HEK293T (cell line): Measurements from ENCODE around the gene RNF31.

Experiments
- CTCF ChIA-PET: fragments of 350-600 bp; formaldehyde crosslinking; extraction: SDS; loops from one replicate; lab custom pipeline; 2021; ENCODE audit warnings: antibody characterized with exemption, inconsistent platforms; lab: Yijun Ruan, JAX
- POLR2A ChIA-PET: fragments of 350-600 bp; formaldehyde crosslinking; extraction: SDS; loops from one replicate; lab custom pipeline; 2020; ENCODE audit warnings: antibody characterized with exemption, inconsistent platforms; lab: Yijun Ruan, JAX
- DNase-seq: peaks from one replicate; pipeline ENCODE4 v3.0.0; 2012; ENCODE audit warnings: mixed read lengths; ENCODE audit errors: extremely low spot score
- ARNT ChIP-seq: fragments of 450-650 bp; IDR thresholded peaks from 2 replicates; pipeline ENCODE4 v1.6.1; 2017; ENCODE audit warnings: mild to moderate bottlenecking
- BHLHE40 ChIP-seq: fragments of 450-650 bp; IDR thresholded peaks from 2 replicates; pipeline ENCODE4 v1.6.1; 2016; ENCODE audit warnings: mild to moderate bottlenecking, moderate library complexity, borderline replicate concordance
- CTBP1 ChIP-seq: fragments of 450-650 bp; IDR thresholded peaks from 2 replicates; pipeline ENCODE4 v1.6.1; 2016; ENCODE audit warnings: borderline replicate concordance
- ELF4 ChIP-seq: fragments of 450-650 bp; IDR thresholded peaks from 2 replicates; pipeline ENCODE4 v1.6.1; 2017; ENCODE audit warnings: antibody characterized with exemption
- FOXA1 ChIP-seq: fragments of 450-650 bp; IDR thresholded peaks from 2 replicates; pipeline ENCODE4 v1.6.1; 2016; ENCODE audit warnings: mild to moderate bottlenecking
- FOXK2 ChIP-seq: fragments of 450-650 bp; IDR thresholded peaks from 2 replicates; pipeline ENCODE4 v1.6.1; 2016; ENCODE audit warnings: mild to moderate bottlenecking
- FOXM1 ChIP-seq: fragments of 450-650 bp; IDR thresholded peaks from 2 replicates; pipeline ENCODE4 v1.6.1; 2017; ENCODE audit warnings: mild to moderate bottlenecking, borderline replicate concordance
- HDGF ChIP-seq: fragments of 450-650 bp; IDR thresholded peaks from 2 replicates; pipeline ENCODE4 v1.6.1; 2017; ENCODE audit warnings: antibody characterized with exemption, borderline replicate concordance
- L3MBTL2 ChIP-seq: fragments of 450-650 bp; conservative IDR thresholded peaks from 2 replicates; pipeline ENCODE4 v1.6.1; 2016; ENCODE audit warnings: mild to moderate bottlenecking
- LEF1 ChIP-seq: fragments of 450-650 bp; IDR thresholded peaks from 2 replicates; pipeline ENCODE4 v1.6.1; 2017; ENCODE audit warnings: mild to moderate bottlenecking, borderline replicate concordance
- NFRKB ChIP-seq: fragments of 450-650 bp; IDR thresholded peaks from 2 replicates; pipeline ENCODE4 v1.6.1; 2016; ENCODE audit warnings: mild to moderate bottlenecking, moderate library complexity
- PKNOX1 ChIP-seq: fragments of 450-650 bp; IDR thresholded peaks from 2 replicates; pipeline ENCODE4 v1.6.1; 2016
- SP1 ChIP-seq: fragments of 450-650 bp; IDR thresholded peaks from 2 replicates; pipeline ENCODE4 v1.6.1; 2017
- SUZ12 ChIP-seq: fragments of 450-650 bp; IDR thresholded peaks from 2 replicates; pipeline ENCODE4 v1.6.1; 2016; ENCODE audit warnings: mild to moderate bottlenecking
- TARDBP ChIP-seq: fragments of 450-650 bp; IDR thresholded peaks from 2 replicates; pipeline ENCODE4 v1.6.1; 2016
- ZNF384 ChIP-seq: fragments of 450-650 bp; IDR thresholded peaks from 2 replicates; pipeline ENCODE4 v1.6.1; 2016

Gene RNF31

GRCh38 chr14:24141097-24141880, 6.0 kb upstream of the RNF31 start, which contains the start of gene EMC9:
EMC9 (minus strand) TSS chr14:24141591; CDS start chr14:24141304, 287 bp downstream.
- CTCF ChIA-PET = interaction anchor here (0.6 to 1.2 kb wide), 5 partner anchors 8 to 79 kb away, joined by 4 to 11 read pairs (median 5); partner anchors contain the start of gene IRF9
- peak; percentile 91 for DNase-seq
- TF ChIP-seq CTBP1 (no peak), ARNT (no peak), L3MBTL2 (peak; percentile 44; the same call in 1 of the 2 replicates), PKNOX1 (peak; percentile 97), NFRKB (no peak), FOXM1 (no peak), ELF4 (peak; percentile 58), HDGF (0 out of 2 replicates have a peak, but pooled peaks have one; percentile 61)
- POLR2A ChIA-PET = interaction anchor here (0.6 to 3.0 kb wide), 32 partner anchors 8 to 301 kb away, joined by 3 to 37 read pairs (median 6); partner anchors contain the start of genes CARMIL3, CHMP4A, DCAF11 and FITM1

- no peak for DNase-seq
- POLR2A ChIA-PET = interaction anchor here (1.1 to 1.4 kb wide), 3 partner anchors 8 to 29 kb away, joined by 3 to 4 read pairs (median 4); partner anchors contain the start of genes DCAF11, NRL and PSME1
- TF ChIP-seq BHLHE40 = no peak
- no peak for TF ChIP-seq ELF4
- no peak for TF ChIP-seq L3MBTL2
- TF ChIP-seq HDGF = no peak
- no peak for TF ChIP-seq FOXA1
- no peak for TF ChIP-seq SUZ12
- TF ChIP-seq SP1 = no peak
- TF ChIP-seq TARDBP = no peak
- no peak for TF ChIP-seq FOXM1
- no peak for TF ChIP-seq ZNF384
- no peak for TF ChIP-seq LEF1
- TF ChIP-seq FOXK2 = no peak
- TF ChIP-seq ARNT = no peak
- CTCF ChIA-PET = interaction anchor here (0.6 kb wide), 1 partner anchor 17 kb away, joined by 3 read pairs; no protein-coding TSS in a partner anchor
Observed at GRCh38 chr14:24143511-24143910, 3.8 kb upstream of the RNF31 start.

GRCh38 chr14:24144451-24144850, 2.8 kb upstream of the RNF31 start:
- no peak for DNase-seq
- CTCF ChIA-PET = interaction anchor here (0.5 to 0.6 kb wide), 2 partner anchors 16 to 28 kb away, joined by 3 read pairs; no protein-coding TSS in a partner anchor
- TF ChIP-seq SUZ12 (no peak), ELF4 (no peak), BHLHE40 (no peak), FOXK2 (no peak), FOXA1 (no peak), L3MBTL2 (no peak), SP1 (no peak), CTBP1 (no peak), LEF1 (no peak), HDGF (no peak), ARNT (no peak), FOXM1 (no peak), ZNF384 (no peak), TARDBP (no peak), PKNOX1 (no peak), NFRKB (no peak)
- POLR2A ChIA-PET = interaction anchor here (1.1 to 3.4 kb wide), 3 partner anchors 9 to 29 kb away, joined by 4 to 56 read pairs (median 4); partner anchors contain the start of genes DCAF11, NRL and PSME1

GRCh38 chr14:24145219-24145618, 2.1 kb upstream of the RNF31 start:
- DNase-seq = no peak
- no peak for TF ChIP-seq ZNF384
- TF ChIP-seq HDGF = no peak
- no peak for TF ChIP-seq TARDBP
- no peak for TF ChIP-seq SUZ12
- TF ChIP-seq FOXA1 = no peak
- CTCF ChIA-PET = interaction anchor here (2.8 kb wide), 1 partner anchor 16 kb away, joined by 19 read pairs; the partner anchor contains the start of gene IRF9
- POLR2A ChIA-PET = interaction anchor here (1.5 to 4.2 kb wide), 5 partner anchors 7 to 253 kb away, joined by 3 to 56 read pairs (median 26); partner anchors contain the start of genes DCAF11, IRF9, NRL and NYNRIN

- CTCF ChIA-PET = interaction anchor here (0.6 to 3.6 kb wide), 4 partner anchors 15 to 220 kb away, joined by 6 to 19 read pairs (median 12); partner anchors contain the start of gene IRF9
- POLR2A ChIA-PET = interaction anchor here (0.7 to 4.2 kb wide), 18 partner anchors 8 to 253 kb away, joined by 3 to 56 read pairs (median 7); partner anchors contain the start of genes CHMP4A, DCAF11, IPO4 and IRF9
- no peak for DNase-seq
- TF ChIP-seq SUZ12 (no peak), ZNF384 (no peak), PKNOX1 (no peak), TARDBP (no peak), CTBP1 (no peak), FOXM1 (no peak), NFRKB (no peak), L3MBTL2 (no peak), BHLHE40 (no peak)
Observed at GRCh38 chr14:24145690-24146452, 1.4 kb upstream of the RNF31 start.
